CD4-positive, alpha-beta T cell treated with Interleukin-2 at 100 ng/mL for 4 hours (primary cell): ENCODE results near the gene SAMD13.
"Not testable (repeated sequence)": the region's sequence is repeated elsewhere in the genome, so short reads cannot be mapped to it uniquely, and the experiment has no call there.

Experiments
- DNase-seq: peaks from one replicate; pipeline ENCODE4 v3.0.0-alpha.2; 2020; ENCODE audit warnings: low spot score

Gene SAMD13

GRCh38 chr1:84286071-84286470 is 15.4 kb upstream of the SAMD13 start:
- DNase-seq = no peak

GRCh38 chr1:84287389-84287788 is 14.1 kb upstream of the SAMD13 start:
- DNase-seq = not testable (repeated sequence)

- no peak for DNase-seq
Measured at GRCh38 chr1:84289169-84289785, 12.2 kb upstream of the SAMD13 start.

- DNase-seq = no peak
Measured at GRCh38 chr1:84291882-84292655, 9.4 kb upstream of the SAMD13 start.

- DNase-seq = no peak
Measured at GRCh38 chr1:84293766-84294165, 7.7 kb upstream of the SAMD13 start.

GRCh38 chr1:84294751-84295150 is 6.8 kb upstream of the SAMD13 start:
- DNase-seq = no peak

- DNase-seq = no peak
Measured at GRCh38 chr1:84297546-84298244, 3.8 kb upstream of the SAMD13 start.

- peak; percentile 40 for DNase-seq
Measured at GRCh38 chr1:84298328-84298683, 3.2 kb upstream of the SAMD13 start.

GRCh38 chr1:84298684-84299535 is 2.6 kb upstream of the SAMD13 start:
- DNase-seq = peak; percentile 9

- DNase-seq = no peak
Measured at GRCh38 chr1:84299536-84300170, 1.9 kb upstream of the SAMD13 start.

- no peak for DNase-seq
Measured at GRCh38 chr1:84300501-84300900, 1.0 kb upstream of the SAMD13 start.

GRCh38 chr1:84301785-84302385 is 377 bp downstream of the SAMD13 start:
- DNase-seq = no peak

- DNase-seq = no peak
Measured at GRCh38 chr1:84303314-84303830, 1.9 kb downstream of the SAMD13 start.

GRCh38 chr1:84307398-84307797 is 5.9 kb downstream of the SAMD13 start:
- no peak for DNase-seq

- no peak for DNase-seq
Measured at GRCh38 chr1:84311296-84311695, 9.8 kb downstream of the SAMD13 start.

- DNase-seq = no peak
Measured at GRCh38 chr1:84319662-84320061, 18.2 kb downstream of the SAMD13 start.

GRCh38 chr1:84327830-84328229 is 26.3 kb downstream of the SAMD13 start:
- DNase-seq = no peak

- no peak for DNase-seq
Measured at GRCh38 chr1:84330125-84330984, 28.8 kb downstream of the SAMD13 start.

- no peak for DNase-seq
Measured at GRCh38 chr1:84339503-84339902, 38.0 kb downstream of the SAMD13 start.

- no peak for DNase-seq
Measured at GRCh38 chr1:84344286-84344685, 42.8 kb downstream of the SAMD13 start.
